Stimulated activated CD8-positive, alpha-beta memory T cell treated with anti-CD3 and anti-CD28 coated beads, Interleukin-2, amount 100 ng/mL, for 48 hours (primary cell): ENCODE results near the gene FNDC3A.

Source experiments
- DNase-seq, 2 donors: peaks; one replicate each; pipeline ENCODE4 v3.0.0-alpha.2; 2020; ENCODE audit warnings: low read depth in 2 of 2

The FNDC3A gene

DNA sequence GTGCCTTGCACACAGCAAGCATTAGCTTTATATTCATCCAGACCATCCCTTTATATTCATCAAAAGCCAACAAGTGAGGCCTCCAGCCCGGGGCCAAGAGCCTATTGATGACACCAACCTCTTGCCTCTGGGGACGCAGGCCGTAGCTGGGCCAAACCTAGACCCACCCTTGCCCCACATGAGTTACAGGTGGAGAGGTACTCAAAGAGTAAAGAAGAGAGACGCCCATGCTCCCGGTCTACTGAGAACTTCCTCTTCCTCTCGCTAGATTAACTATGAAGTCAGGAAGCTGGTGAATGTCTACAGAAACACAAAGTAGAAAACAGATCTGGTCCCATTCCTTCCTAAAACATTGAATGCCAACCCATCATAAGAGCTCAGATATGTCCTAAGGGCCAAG is 240.6 kb downstream of the FNDC3A start:
- DNase-seq, result no peak

DNA sequence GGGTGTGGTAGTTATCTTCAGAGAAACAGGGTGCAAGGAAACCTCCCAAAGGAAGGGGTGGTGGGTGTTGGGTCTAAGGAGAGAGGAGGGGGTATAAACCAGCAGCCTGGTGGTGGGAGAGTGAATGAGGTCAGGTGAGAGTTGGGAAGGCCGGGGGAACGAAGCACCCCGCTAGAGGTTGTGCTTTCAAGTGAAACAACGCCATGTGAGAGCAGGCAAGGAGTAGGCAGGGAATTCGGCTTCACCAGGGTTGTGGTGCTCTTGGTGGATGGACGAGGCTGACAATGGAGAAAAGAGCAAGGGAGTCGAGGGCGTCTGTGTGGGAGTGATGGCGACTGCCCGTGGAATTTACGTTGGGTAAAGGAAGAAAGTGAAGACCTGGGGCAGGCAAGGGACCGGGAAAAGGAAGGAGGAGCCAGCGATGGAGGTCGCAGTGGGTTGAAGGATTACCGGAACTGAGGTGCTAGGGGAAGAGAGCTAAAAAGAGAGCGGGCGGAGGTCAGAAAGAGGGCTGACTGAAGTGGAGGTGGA is 242.3 kb downstream of the FNDC3A start:
- DNase-seq, result no peak

DNA sequence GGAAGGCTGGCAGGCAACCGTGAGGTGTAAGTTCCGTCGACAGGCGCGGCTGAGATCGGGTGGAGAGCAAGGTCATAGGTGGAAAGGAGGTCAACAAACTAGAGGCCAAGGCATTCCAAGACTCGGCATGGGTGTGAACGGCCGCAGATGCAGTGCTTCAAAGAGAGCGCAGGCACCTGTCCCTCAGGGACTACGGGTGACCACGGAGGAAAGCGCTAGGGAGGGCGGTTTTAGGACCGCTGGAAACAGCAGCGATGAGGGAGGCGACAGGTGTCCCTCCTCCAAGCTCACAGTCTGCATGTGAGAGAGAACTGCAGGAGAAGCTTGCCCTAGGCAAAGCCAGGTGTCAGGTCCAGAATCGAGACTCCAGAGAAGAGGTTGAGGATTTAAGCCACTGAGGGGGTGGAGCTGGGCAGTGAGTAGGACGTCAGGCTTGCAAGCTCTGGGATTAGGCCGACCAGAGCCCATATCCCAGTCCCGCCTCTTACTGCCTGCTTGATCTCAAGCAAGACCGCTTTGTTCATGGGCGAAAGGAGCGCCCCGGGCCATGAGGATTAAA is 242.9 kb downstream of the FNDC3A start:
- no peak for DNase-seq

DNA sequence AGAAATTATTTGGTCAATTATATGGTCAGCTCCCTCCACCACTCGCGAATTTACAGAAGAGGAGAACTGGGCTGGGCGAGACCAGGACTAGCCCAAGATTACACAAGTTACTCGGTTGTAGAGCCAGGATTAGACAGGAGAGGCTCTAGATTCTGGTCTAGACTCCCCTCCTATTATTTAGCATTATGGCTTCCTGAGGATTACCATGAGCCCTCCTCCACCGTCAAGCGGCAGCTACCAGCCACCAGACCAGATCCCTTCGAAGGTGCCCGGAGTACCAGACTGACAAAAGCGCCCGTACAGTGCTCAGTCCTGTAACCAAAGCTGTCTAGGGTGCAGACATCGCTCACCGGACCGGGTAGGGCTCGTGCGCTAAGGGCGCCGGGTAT is 243.9 kb downstream of the FNDC3A start:
- DNase-seq, result no peak

DNA sequence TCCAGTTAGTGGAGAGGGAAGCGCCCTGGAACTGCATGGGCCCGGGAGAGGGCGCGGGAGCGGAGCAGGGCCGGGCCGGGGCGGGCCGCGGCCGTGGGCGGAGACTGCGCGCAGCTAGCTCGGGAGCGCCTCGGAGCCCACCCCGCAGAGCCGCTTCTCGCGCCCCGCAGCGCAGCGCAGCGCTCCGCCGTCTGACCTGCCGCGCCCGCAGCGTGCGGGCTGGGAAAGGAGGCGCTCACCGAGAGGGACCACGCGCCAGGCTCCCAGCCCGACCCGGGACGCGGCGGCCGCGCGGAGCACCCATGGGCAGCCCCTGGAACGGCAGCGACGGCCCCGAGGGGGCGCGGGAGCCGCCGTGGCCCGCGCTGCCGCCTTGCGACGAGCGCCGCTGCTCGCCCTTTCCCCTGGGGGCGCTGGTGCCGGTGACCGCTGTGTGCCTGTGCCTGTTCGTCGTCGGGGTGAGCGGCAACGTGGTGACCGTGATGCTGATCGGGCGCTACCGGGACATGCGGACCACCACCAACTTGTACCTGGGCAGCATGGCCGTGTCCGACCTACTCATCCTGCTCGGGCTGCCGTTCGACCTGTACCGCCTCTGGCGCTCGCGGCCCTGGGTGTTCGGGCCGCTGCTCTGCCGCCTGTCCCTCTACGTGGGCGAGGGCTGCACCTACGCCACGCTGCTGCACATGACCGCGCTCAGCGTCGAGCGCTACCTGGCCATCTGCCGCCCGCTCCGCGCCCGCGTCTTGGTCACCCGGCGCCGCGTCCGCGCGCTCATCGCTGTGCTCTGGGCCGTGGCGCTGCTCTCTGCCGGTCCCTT is 244.5 kb downstream of the FNDC3A start, which contains the start of gene MLNR:
TSS of gene MLNR (plus strand) at position 303 of the 820 bp plus-strand sequence. CDS start at position 303, 0 bp downstream.
- DNase-seq, result peak; percentile 22

DNA sequence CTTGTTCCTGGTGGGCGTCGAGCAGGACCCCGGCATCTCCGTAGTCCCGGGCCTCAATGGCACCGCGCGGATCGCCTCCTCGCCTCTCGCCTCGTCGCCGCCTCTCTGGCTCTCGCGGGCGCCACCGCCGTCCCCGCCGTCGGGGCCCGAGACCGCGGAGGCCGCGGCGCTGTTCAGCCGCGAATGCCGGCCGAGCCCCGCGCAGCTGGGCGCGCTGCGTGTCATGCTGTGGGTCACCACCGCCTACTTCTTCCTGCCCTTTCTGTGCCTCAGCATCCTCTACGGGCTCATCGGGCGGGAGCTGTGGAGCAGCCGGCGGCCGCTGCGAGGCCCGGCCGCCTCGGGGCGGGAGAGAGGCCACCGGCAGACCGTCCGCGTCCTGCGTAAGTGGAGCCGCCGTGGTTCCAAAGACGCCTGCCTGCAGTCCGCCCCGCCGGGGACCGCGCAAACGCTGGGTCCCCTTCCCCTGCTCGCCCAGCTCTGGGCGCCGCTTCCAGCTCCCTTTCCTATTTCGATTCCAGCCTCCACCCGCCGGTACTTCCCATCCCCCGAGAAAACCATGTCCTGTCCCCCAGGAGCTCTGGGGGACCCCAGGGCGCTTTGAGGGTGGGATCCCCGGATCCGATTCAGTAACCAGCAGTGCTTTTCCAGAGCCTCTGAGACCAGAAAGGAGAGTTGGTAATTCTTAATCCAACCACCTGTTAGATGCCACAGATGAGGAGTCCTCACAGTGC is 245.3 kb downstream of the FNDC3A start:
- DNase-seq, result no peak

DNA sequence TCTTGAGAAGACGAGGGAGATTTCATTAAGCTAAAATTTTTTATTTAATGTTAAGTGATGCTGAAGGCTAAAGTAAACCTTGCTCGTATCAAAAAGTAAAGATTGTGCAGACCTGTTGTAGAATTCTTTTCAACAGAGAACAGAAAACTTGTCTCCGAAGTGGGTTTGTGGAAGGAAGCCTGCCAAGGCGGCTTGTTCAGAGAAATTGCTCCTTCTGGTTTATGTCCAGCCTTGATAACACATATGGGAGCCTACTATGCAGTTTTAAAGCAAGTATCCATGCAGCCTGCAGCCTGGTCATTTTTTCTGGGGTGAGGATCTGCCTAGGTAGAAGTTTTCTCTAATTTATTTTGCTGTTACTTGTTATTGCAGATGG is 245.9 kb downstream of the FNDC3A start:
- no peak for DNase-seq

DNA sequence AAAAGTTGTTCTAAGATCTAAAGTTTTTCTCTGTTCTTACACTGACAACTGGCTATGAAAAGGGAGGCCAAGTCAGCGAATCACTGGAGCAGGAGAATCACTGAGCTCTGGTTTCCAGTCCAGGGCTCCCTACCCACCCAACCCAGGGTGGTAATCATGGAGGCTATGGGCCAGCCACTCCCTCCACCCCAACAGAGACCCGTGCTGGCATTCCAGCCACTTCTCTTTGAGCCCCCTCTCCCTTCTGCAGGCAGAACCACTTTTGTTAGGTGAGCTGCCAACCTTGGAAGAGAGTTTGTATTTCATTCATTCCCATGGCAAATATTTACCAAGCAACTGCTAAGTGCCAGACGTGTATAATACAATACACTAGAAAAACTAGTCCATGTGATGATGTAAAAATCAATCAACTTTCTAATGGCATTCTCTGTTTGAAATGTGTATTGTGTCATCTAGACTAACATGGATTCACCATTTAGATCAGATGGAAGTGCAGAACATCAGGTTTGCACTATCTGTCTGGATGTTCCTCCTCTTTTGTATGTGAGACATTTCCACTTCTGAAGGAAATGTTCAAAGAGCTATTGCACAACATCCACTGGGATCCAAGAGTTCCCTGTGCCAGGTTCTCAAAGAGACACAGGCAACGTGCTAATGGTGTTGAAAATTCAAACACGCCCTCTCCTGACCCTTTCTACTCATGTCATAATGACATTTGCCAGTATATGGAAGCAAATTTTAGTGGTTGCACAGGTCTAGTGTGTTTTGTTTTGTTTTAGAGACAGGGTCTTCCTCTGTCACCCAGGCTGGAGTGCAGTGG is 249.7 kb downstream of the FNDC3A start:
- DNase-seq, result no peak

DNA sequence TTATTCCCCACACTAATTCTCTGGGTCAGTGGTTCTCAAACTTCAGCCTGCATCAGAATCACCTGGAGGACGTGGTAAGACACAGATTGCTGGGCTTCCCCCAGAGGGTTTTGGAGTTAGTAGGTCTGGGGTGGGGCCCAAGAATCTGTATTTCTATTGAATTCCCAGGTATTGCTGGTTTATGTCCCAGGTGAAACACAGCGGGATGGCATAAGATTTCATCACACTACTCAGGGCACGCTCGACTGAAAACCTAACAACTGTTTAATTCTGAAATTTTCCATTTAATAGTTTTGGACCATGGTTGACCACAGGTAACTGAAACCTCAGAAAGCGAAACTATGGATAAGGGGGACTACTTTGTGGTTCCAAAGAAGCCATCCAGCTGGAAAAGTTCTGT is 250.9 kb downstream of the FNDC3A start:
- no peak for DNase-seq

DNA sequence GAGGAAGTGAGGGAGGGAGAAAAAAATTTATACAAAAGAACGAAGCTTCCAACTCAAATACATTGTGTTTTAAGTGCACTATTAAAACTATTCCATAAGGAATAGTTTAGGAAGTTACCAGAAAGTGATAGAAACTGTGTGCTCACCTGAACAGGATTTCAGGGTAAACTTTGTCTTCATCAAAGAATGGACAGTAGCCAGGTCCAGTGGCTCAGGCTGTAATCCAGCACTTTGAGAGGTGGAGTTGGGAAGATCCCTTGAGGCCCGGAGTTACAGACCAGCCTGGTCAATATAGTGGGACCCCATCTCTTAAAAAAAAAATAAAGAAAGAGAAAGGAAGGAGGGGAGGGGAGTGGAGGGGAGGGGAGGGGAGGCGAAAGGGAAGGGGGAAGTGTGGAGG is 259.0 kb downstream of the FNDC3A start:
- DNase-seq, result no peak

DNA sequence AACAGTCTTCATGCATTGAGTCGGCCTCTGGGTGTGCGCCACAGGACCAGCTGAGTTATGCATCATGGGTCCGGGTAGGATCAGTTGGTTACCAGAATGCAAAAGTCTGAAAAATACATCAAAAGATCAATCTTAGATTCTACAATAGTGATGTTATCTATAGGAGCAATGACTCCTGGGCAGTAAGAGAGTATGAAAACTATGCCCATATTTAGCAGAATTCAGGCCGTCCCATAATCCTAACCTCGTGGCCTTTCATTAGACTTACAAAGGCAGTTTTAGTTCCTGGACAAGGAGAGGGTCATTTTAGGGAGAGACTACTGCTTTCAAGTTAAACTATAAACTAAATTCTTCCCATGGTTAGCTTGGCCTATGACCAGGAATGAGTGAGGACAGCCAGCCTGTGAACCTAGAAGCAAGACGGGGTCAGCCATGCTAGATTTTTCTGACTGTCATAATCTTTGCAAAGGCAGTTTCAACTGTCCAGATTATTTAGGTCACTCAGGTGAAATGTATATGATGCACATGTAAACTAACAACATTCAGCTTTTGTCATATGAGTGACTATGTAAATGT is 260.2 kb downstream of the FNDC3A start:
- no peak for DNase-seq

DNA sequence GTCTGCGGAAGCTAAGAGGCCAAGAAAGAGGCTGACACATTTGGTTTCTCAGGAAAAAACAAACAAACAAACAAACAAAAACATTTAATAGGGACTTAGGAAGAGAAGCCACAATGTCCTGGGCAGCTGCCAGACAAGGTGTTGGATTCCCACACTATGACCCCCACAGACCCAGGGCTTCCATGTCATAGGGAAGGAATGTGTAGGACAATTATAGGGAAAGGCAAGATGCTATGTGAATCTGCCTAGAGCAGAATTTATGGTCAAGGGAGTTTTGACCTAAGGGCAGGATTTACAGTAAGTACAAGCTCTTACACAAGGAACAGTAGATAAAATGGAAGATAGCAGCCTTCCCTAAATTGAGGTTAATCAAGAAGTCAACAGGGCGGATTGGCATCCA is 262.9 kb downstream of the FNDC3A start:
- DNase-seq, result no peak

DNA sequence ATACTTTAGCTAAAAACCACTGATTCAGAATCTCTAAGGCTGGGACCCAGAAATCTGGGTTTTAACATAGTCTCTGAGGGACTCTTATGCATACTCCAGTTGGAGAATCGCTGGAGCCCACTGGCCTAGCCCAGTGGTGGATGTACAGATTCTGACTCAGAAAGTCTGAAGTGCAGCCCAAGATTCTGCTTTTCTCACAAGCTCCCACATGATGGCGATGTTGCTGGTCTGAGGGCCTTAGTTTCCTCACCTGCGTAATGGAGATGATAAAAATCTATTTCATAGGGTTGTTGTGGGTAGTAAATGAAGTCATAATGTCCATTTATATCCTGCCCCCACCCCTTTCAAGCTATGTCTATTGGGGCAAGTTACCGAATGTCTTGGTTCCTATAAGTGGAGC is 264.3 kb downstream of the FNDC3A start:
- no peak for DNase-seq

DNA sequence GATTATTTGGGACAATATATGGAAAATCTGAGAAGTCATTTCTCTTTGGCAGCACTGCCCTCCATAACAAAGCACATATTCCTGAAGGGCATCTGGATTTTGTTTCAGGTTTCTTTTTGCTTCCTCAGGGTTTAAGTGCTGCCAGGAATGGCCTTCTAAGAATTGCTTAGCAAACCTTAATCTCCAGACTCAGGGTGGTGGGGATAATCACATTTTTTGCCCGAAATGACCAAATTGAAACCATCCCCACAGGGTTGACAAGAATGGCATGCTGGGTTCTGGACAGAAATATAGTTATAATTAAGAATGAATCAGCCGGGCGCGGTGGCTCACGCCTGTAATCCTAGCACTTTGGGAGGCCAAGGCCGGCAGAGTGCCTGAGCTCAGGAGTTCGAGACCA is 265.6 kb downstream of the FNDC3A start:
- no peak for DNase-seq

DNA sequence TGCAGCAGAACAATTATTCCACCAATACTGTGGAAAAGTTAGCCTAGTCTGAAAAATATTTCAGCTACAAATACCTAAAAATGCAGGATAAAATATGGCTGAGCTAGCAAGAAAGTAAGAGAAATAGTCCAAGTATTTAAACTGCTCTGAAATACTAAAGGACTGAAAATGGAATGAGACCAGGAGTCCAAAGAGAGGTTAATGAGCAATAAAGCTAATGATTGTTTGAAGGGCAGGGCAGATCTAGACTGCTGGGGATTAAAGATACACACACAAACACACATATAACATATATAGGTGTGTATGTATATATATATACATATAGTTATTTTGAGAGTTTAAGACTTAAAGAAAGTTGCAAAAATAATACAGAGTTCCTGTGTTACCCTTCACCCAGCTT is 269.4 kb downstream of the FNDC3A start:
- DNase-seq, result no peak

DNA sequence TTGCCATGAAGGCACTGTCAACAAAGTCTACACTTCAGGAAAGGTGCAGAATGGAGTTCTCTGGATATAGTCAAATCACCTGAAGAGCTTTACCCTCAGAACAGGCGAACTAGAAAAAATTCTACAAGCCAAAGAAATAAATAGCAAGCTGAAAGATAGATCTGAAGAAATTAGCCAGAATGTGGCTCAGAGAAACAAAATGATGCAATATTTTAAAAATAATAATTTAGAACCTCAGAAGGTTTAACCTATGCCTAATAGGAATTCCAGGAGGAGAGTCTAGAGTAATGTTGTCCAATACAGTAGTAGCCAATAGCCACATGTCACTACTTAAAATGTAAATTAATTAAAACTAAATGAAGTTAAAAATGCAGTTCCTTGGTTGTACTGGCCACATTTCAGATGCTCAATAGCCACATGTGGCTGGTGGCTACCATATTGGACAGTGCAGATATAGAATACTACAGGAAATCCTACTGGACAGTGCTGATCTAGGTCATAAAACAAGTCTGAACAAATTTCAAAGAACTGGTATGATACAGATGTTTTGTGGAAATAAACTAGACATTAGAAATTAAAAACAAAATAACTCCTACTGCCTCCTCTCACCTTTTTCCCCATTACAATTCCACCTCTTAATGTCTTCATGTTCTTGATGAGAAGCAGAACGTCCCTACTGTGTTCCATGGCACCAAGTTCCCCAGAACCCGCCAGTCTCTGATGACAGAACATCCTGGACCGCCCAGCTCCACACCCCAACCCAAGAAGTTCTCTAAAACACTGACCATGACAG is 271.3 kb downstream of the FNDC3A start:
- no peak for DNase-seq

DNA sequence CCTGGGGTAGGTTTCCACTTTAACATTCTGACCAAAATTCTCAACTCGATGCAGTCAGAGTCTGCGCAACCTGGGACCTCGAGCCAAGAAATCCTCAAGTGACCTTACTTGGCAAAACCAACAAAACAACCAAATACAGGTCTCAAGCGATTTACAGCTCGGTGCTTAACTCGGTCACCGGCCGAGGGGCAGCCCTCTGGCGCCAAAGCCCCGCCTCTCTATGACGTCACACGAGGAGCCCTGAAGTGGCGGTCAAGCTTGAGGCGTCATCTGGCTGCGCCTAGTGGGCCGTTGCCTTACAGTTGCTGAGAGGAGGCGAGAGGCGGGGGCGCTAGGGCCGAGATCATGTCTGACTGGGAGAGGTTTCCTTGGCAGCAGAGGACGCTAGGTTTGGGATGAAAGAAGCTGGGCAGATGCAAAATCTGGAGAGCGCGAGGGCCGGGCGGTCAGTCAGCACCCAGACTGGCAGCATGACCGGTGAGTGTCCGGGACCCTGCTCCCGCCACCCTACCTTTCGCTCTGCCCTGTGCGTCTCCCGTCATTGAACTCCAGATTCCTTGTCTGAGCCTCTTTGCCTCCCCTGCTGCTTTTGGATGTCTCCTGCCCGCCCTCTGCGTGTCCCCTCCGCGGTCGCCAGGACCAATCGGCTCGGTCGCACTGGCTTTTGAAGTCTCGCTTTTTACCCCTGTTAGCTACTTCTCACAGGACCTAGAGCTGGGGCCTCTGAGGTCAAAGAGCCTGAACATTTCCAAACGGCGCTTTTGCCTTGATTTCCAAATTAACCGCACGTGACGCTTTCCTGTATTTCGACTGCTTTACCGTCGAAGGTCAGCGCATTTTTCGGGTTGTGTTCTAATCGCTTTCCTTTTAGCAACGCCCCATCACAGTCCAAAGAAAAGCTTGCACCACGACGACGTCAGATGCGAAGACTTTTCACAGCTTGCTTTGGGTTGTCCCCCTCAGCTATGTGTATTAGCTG is 272.2 kb downstream of the FNDC3A start, which contains the start of gene CDADC1:
TSS of gene CDADC1 (plus strand) at position 283 of the 979 bp plus-strand sequence. CDS start at position 396, 113 bp downstream.
- peak; percentile 92 to 96 for DNase-seq

DNA sequence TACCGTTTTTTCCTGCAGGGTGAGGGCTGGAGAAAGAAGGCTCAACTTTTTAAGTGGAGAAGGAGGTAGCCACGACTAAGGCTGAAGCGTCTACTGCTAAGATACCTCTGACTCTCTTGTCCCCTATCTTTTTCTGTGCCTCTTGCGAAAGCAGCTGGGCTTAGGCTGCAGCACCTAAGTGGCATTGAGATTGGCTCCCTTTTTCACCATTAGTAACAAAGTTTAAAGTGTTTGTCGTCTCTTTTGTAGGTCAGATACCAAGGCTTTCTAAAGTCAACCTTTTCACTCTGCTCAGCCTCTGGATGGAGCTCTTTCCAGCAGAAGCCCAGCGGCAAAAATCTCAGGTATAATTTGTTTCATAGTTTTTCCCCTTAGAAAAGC is 272.9 kb downstream of the FNDC3A start:
- no peak for DNase-seq

DNA sequence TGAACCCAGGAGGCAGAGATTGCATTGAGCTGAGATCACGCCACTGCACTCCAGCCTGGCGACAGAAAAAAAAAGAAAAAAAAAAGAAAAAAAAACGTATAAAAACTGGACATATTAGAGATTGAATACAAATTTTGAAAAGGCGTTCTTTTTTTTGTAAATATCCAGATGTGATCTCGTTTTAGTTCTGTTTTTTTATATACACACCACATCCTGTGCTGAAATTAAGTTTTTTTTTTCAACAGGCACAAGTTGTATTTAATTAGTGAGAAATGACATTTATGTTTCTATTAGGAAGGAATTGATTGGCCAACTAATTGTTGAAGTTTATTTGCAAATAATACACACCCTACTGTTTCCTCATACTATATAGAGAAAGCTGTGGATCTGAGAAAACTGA is 275.6 kb downstream of the FNDC3A start:
- DNase-seq, result no peak
